ENCODE data around the gene TIMM10.
A peak's percentile ranks its signal among the peaks of the same experiment; 100 is the strongest.

TIMM10 gene

GRCh38 chr11:57504511-57504910 lies 26.0 kb downstream of the TIMM10 start:
- no peak for DNase-seq (ENCODE audit: low read depth, low spot score)

- DNase-seq (ENCODE audit: low read depth, low spot score): no peak
Observed at GRCh38 chr11:57502870-57503269, 27.7 kb downstream of the TIMM10 start.

GRCh38 chr11:57502376-57502775 lies 28.2 kb downstream of the TIMM10 start:
- no peak for DNase-seq (ENCODE audit: low read depth, low spot score)

GRCh38 chr11:57501953-57502352 lies 28.6 kb downstream of the TIMM10 start:
- DNase-seq (ENCODE audit: low read depth, low spot score): no peak

- no peak for DNase-seq (ENCODE audit: low read depth, low spot score)
Observed at GRCh38 chr11:57500926-57501325, 29.6 kb downstream of the TIMM10 start.

GRCh38 chr11:57500515-57500914 lies 30.0 kb downstream of the TIMM10 start:
- DNase-seq (ENCODE audit: low read depth, low spot score): no peak

- DNase-seq (ENCODE audit: low read depth, low spot score): no peak
Observed at GRCh38 chr11:57499983-57500461, 30.5 kb downstream of the TIMM10 start.

- DNase-seq (ENCODE audit: low read depth, low spot score): peak; percentile 85
Observed at GRCh38 chr11:57499413-57499982, 31.1 kb downstream of the TIMM10 start.

- DNase-seq (ENCODE audit: low read depth, low spot score): no peak
Observed at GRCh38 chr11:57498540-57498939, 32.0 kb downstream of the TIMM10 start.

- DNase-seq (ENCODE audit: low read depth, low spot score): no peak
Observed at GRCh38 chr11:57497303-57498247, 33.0 kb downstream of the TIMM10 start.

- no peak for DNase-seq (ENCODE audit: low read depth, low spot score)
Observed at GRCh38 chr11:57496109-57496820, 34.3 kb downstream of the TIMM10 start.

- no peak for DNase-seq (ENCODE audit: low read depth, low spot score)
Observed at GRCh38 chr11:57493507-57494503, 36.7 kb downstream of the TIMM10 start.

GRCh38 chr11:57491371-57492061 lies 39.0 kb downstream of the TIMM10 start:
- no peak for DNase-seq (ENCODE audit: low read depth, low spot score)

- DNase-seq (ENCODE audit: low read depth, low spot score): no peak
Observed at GRCh38 chr11:57490456-57491248, 39.9 kb downstream of the TIMM10 start.

GRCh38 chr11:57487920-57488659 lies 42.5 kb downstream of the TIMM10 start:
- DNase-seq (ENCODE audit: low read depth, low spot score): no peak

GRCh38 chr11:57487021-57487778 lies 43.4 kb downstream of the TIMM10 start:
- no peak for DNase-seq (ENCODE audit: low read depth, low spot score)

- no peak for DNase-seq (ENCODE audit: low read depth, low spot score)
Observed at GRCh38 chr11:57485217-57485990, 45.1 kb downstream of the TIMM10 start.
